WI38 (cell line): ENCODE results near the gene IL17RE.

Experiments used
- H3K4me3 ChIP-seq: 2 replicates; pipeline ENCODE4 v1.5.1; 2011; ENCODE audit warnings: low read depth, mild to moderate bottlenecking, control low read depth, low read length
- CTCF ChIP-seq: IDR thresholded peaks from 2 replicates; pipeline ENCODE4 v1.5.1; 2012; ENCODE audit warnings: low read depth, mild to moderate bottlenecking, control low read depth, low read length

The IL17RE gene

GRCh38 chr3:9903238-9903624 is 583 bp downstream of the IL17RE start:
- TF ChIP-seq CTCF = no peak
- peak overlapping the region; percentile 57 for H3K4me3 ChIP-seq

GRCh38 chr3:9903904-9904303 is 1.3 kb downstream of the IL17RE start:
- TF ChIP-seq CTCF = no peak
- H3K4me3 ChIP-seq = no peak overlapping the region

DNA sequence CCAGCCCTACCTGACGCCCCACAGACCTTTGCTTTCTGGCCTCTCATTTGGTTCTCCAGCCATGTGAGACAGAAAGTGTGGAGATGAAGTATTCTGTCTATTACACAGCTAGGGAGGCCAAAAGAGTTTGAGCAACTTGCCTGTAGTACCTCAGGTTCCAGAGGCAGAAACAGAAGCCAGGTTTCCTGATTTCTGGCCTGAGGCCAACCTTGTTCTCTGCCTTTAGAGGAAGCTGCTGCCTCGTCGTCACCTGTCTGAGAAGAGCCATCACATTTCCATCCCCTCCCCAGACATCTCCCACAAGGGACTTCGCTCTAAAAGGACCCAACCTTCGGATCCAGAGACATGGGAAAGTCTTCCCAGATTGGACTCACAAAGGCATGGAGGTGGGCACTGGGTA is 3.8 kb downstream of the IL17RE start:
- H3K4me3 ChIP-seq = no peak overlapping the region
- no peak for TF ChIP-seq CTCF

DNA sequence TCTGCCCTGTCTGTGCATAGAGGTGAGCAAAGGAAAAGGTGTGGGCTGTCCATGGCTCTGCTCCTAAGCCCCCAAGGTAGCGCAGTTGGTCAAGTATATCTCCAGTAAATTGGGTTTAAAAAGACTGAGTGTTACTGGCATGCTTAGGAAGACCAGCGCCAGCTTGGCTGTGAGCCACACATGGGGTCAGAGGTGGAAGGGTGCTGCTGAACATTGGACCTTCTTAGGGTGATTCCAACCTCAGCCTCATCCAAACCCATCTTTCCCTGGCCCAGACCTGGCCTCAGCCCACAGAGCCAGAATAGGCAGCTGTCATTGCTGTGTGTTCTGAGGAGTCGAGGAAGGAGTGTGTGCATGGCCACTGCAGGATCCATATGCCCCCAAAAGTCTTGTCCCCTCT is 5.6 kb downstream of the IL17RE start:
- TF ChIP-seq CTCF = no peak
- no peak overlapping the region for H3K4me3 ChIP-seq

DNA sequence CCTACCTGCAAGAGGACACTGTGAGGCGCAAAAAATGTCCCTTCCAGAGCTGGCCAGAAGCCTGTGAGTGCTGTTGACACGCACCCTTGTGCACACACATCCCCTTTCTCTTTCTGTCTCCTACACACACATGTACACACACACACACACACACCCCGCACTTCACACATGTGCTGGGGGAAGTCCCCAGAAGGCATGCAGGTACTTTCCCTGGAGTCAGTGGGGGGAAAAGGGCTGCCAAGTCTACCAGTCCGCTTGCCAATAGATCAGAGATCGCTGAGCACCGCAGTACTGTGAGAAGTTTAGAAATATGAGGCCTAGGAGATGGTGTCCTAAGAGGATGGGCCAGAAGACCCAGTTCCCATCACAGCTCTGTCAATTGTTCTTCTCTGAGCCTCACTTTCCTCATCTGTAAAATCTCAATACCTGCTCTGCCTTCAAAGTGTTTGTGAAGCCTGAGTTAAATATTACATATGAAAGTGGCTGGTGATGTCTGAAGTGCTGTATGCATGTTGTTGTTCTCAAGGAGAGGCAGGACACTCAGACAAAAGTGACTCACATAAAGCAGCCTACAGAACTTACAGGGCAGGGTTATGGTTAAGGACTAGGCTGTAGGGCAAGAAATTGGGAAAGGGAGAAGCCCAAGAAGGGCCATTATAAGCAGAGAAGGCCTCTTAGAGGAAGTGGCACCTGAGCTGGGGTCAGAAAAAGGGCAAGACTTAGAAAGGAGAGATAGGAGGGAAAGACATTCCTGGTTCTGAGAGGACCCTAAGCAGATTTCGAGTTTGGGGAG is 6.8 kb downstream of the IL17RE start:
- no peak for TF ChIP-seq CTCF

DNA sequence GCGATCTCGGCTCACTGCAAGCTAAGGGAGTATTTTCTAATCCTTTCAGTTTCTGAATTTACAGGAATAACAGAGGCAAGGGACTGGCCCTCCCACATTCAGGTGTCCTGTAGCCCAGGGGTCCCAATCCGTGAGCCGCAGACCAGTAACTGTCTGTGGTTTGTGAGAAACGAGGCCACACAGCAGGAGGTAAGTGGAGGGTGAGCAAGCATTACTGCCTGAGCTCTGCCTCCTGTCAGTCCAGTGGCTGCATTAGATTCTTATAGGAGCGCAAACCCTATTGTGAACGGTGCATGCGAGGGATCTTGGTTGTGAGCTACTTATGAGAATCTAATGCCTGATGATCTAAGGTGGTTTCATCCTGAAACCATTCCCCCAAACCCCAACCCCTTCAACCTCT is 9.2 kb downstream of the IL17RE start:
- TF ChIP-seq CTCF = no peak
- no peak overlapping the region for H3K4me3 ChIP-seq

More for the DNA sequence above, 6.8 kb downstream of the IL17RE start:
- no peak overlapping the region for H3K4me3 ChIP-seq

- H3K4me3 ChIP-seq = no peak overlapping the region
Measured at GRCh38 chr3:9912294-9912935, 9.8 kb downstream of the IL17RE start.

More at GRCh38 chr3:9912294-9912935, 9.8 kb downstream of the IL17RE start:
- no peak for TF ChIP-seq CTCF
